GM18502 (cell line): Measurements from ENCODE around the gene MIER2.

Source experiments
- ATAC-seq: cut with Tn5 transposase; IDR thresholded peaks from one replicate; pipeline ENCODE4 v1.9.1; 2021; ENCODE audit warnings: mild to moderate bottlenecking; ENCODE audit not compliant: unreplicated experiment, poor library complexity

MIER2 gene

GRCh38 chr19:378706-379105 lies 34.1 kb upstream of the MIER2 start:
- ATAC-seq, result no peak

- no peak for ATAC-seq
These were observed 33.4 kb upstream of the MIER2 start for GRCh38 chr19:377801-378581.

- no peak for ATAC-seq
These were observed 31.5 kb upstream of the MIER2 start for GRCh38 chr19:376111-376470.

GRCh38 chr19:375395-376110 lies 31.0 kb upstream of the MIER2 start:
- ATAC-seq, result no peak

GRCh38 chr19:374886-375235 lies 30.3 kb upstream of the MIER2 start:
- ATAC-seq, result no peak

GRCh38 chr19:374183-374885 lies 29.7 kb upstream of the MIER2 start:
- ATAC-seq, result no peak

- no peak for ATAC-seq
These were observed 29.0 kb upstream of the MIER2 start for GRCh38 chr19:373391-374182.

GRCh38 chr19:372306-372890 lies 27.8 kb upstream of the MIER2 start:
- ATAC-seq, result no peak

- no peak for ATAC-seq
These were observed 27.0 kb upstream of the MIER2 start for GRCh38 chr19:371501-372168.

GRCh38 chr19:370641-371330 lies 26.2 kb upstream of the MIER2 start:
- ATAC-seq, result no peak

- no peak for ATAC-seq
These were observed 25.3 kb upstream of the MIER2 start for GRCh38 chr19:369876-370275.

GRCh38 chr19:369256-369655 lies 24.7 kb upstream of the MIER2 start:
- ATAC-seq, result no peak

- no peak for ATAC-seq
These were observed 24.0 kb upstream of the MIER2 start for GRCh38 chr19:368630-369024.

GRCh38 chr19:367963-368629 lies 23.5 kb upstream of the MIER2 start:
- ATAC-seq, result no peak

- no peak for ATAC-seq
These were observed 23.0 kb upstream of the MIER2 start for GRCh38 chr19:367561-367960.

GRCh38 chr19:366951-367350 lies 22.4 kb upstream of the MIER2 start:
- no peak for ATAC-seq

- ATAC-seq, result no peak
These were observed 21.7 kb upstream of the MIER2 start for GRCh38 chr19:366205-366783.
